HEK293T (cell line): ENCODE data around the gene FADD.

Experiments used
- CTCF ChIA-PET: fragments of 350-600 bp; formaldehyde crosslinking; extraction: SDS; loops from one replicate; lab custom pipeline; 2021; ENCODE audit warnings: antibody characterized with exemption, inconsistent platforms; lab: Yijun Ruan, JAX
- POLR2A ChIA-PET: fragments of 350-600 bp; formaldehyde crosslinking; extraction: SDS; loops from one replicate; lab custom pipeline; 2020; ENCODE audit warnings: antibody characterized with exemption, inconsistent platforms; lab: Yijun Ruan, JAX
- DNase-seq: peaks from one replicate; pipeline ENCODE4 v3.0.0; 2012; ENCODE audit warnings: mixed read lengths; ENCODE audit errors: extremely low spot score
- ARNT ChIP-seq: fragments of 450-650 bp; IDR thresholded peaks from 2 replicates; pipeline ENCODE4 v1.6.1; 2017; ENCODE audit warnings: mild to moderate bottlenecking
- BHLHE40 ChIP-seq: fragments of 450-650 bp; IDR thresholded peaks from 2 replicates; pipeline ENCODE4 v1.6.1; 2016; ENCODE audit warnings: mild to moderate bottlenecking, moderate library complexity, borderline replicate concordance
- CTBP1 ChIP-seq: fragments of 450-650 bp; IDR thresholded peaks from 2 replicates; pipeline ENCODE4 v1.6.1; 2016; ENCODE audit warnings: borderline replicate concordance
- ELF4 ChIP-seq: fragments of 450-650 bp; IDR thresholded peaks from 2 replicates; pipeline ENCODE4 v1.6.1; 2017; ENCODE audit warnings: antibody characterized with exemption
- FOXA1 ChIP-seq: fragments of 450-650 bp; IDR thresholded peaks from 2 replicates; pipeline ENCODE4 v1.6.1; 2016; ENCODE audit warnings: mild to moderate bottlenecking
- FOXK2 ChIP-seq: fragments of 450-650 bp; IDR thresholded peaks from 2 replicates; pipeline ENCODE4 v1.6.1; 2016; ENCODE audit warnings: mild to moderate bottlenecking
- FOXM1 ChIP-seq: fragments of 450-650 bp; IDR thresholded peaks from 2 replicates; pipeline ENCODE4 v1.6.1; 2017; ENCODE audit warnings: mild to moderate bottlenecking, borderline replicate concordance
- HDGF ChIP-seq: fragments of 450-650 bp; IDR thresholded peaks from 2 replicates; pipeline ENCODE4 v1.6.1; 2017; ENCODE audit warnings: antibody characterized with exemption, borderline replicate concordance
- L3MBTL2 ChIP-seq: fragments of 450-650 bp; conservative IDR thresholded peaks from 2 replicates; pipeline ENCODE4 v1.6.1; 2016; ENCODE audit warnings: mild to moderate bottlenecking
- LEF1 ChIP-seq: fragments of 450-650 bp; IDR thresholded peaks from 2 replicates; pipeline ENCODE4 v1.6.1; 2017; ENCODE audit warnings: mild to moderate bottlenecking, borderline replicate concordance
- NFRKB ChIP-seq: fragments of 450-650 bp; IDR thresholded peaks from 2 replicates; pipeline ENCODE4 v1.6.1; 2016; ENCODE audit warnings: mild to moderate bottlenecking, moderate library complexity
- SP1 ChIP-seq: fragments of 450-650 bp; IDR thresholded peaks from 2 replicates; pipeline ENCODE4 v1.6.1; 2017
- SUZ12 ChIP-seq: fragments of 450-650 bp; IDR thresholded peaks from 2 replicates; pipeline ENCODE4 v1.6.1; 2016; ENCODE audit warnings: mild to moderate bottlenecking
- TARDBP ChIP-seq: fragments of 450-650 bp; IDR thresholded peaks from 2 replicates; pipeline ENCODE4 v1.6.1; 2016
- ZNF384 ChIP-seq: fragments of 450-650 bp; IDR thresholded peaks from 2 replicates; pipeline ENCODE4 v1.6.1; 2016
- TF ChIP-seq, protein P1 (sequence below): fragments of 450-650 bp; IDR thresholded peaks from 2 replicates; pipeline ENCODE4 v1.6.1; 2016

Gene FADD

DNA sequence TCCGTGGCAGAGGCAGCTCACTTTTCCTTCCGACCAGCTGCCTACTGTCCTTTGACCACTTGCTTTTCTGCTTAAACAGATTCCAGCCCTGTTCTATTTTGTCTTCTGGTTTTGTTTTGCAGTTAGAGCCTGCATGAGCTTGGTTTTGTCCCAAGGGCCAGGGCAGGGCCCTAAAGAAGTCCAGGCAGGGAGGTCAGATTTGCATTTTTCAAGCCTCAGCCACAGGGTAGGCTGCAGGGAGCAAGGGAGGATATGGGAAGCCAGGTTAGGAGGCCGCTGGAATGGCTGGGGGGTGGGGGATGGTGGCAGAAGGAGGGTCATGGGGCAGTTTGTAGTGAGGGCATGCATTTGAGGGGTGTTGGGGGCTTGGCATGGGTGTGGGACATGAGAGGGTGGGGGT lies 23.1 kb downstream of the FADD start:
- ChIA-PET POLR2A (no interaction called here), CTCF (interaction anchor here (0.6 kb wide), 1 partner anchor 203 kb away, joined by 3 read pairs; no protein-coding TSS in a partner anchor)
- TF ChIP-seq FOXM1 (no peak), HDGF (no peak), ARNT (no peak), SUZ12 (no peak), LEF1 (no peak), FOXK2 (no peak), CTBP1 (no peak), SP1 (no peak), L3MBTL2 (no peak), FOXA1 (no peak), ZNF384 (no peak), NFRKB (no peak), ELF4 (no peak), BHLHE40 (no peak), TARDBP (no peak)
- TF ChIP-seq, protein P1, sequence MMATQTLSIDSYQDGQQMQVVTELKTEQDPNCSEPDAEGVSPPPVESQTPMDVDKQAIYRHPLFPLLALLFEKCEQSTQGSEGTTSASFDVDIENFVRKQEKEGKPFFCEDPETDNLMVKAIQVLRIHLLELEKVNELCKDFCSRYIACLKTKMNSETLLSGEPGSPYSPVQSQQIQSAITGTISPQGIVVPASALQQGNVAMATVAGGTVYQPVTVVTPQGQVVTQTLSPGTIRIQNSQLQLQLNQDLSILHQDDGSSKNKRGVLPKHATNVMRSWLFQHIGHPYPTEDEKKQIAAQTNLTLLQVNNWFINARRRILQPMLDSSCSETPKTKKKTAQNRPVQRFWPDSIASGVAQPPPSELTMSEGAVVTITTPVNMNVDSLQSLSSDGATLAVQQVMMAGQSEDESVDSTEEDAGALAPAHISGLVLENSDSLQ: no peak
- DNase-seq: no peak

DNA sequence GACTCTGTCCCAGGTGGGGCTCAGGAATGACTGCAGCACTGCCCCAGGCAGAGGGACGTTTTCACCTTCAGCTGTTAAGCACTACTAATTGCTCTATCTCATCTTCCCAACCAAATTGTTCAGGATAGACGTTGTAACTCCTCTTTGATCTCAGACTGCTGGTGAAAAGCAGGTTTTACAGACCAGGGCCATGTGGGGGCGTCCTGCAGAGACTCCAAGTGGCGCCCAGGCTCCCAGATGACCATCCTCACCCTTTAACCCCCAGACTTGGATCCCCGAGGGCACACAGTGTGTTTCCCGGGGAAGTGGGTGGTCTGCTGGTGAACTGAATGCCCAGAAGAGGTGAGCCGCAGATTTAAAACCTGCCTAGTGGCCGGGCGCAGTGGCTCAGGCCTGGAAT lies 23.9 kb downstream of the FADD start:
- TF ChIP-seq HDGF (no peak), ZNF384 (no peak), BHLHE40 (no peak), TARDBP (no peak), CTBP1 (no peak)
- DNase-seq: peak; percentile 53
- ChIA-PET CTCF (interaction anchor here (0.6 kb wide), 1 partner anchor 1974 kb away, joined by 5 read pairs; no protein-coding TSS in a partner anchor), POLR2A (no interaction called here)

DNA sequence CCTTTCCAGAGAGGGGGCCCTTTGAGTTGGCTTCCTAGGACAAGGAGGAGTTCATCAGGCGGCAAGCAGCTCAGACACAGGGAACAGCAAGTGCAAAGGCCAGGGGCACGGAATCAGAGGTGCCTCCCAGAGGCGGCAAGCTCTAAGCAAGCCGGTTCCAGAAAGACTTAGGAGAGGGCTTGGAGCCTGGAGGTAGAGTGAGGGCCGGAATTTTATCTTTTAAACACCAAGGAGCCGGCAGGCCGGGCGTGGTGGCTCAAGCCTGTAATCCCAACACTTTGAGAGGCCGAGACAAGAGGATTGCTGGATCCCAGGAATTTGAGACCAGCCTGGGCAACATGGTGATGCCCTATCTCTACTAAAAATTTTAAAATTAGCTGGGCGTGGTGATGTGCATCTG lies 26.6 kb downstream of the FADD start:
- DNase-seq: no peak
- ChIA-PET CTCF (no interaction called here), POLR2A (no interaction called here)
- TF ChIP-seq SP1: no peak
- TF ChIP-seq FOXM1: no peak
- no peak for TF ChIP-seq L3MBTL2
- no peak for TF ChIP-seq BHLHE40
- no peak for TF ChIP-seq TARDBP
- no peak for TF ChIP-seq FOXA1
- no peak for TF ChIP-seq SUZ12
- no peak for TF ChIP-seq ELF4
- no peak for TF ChIP-seq ZNF384
- TF ChIP-seq, protein P1: no peak
- TF ChIP-seq NFRKB: no peak
- TF ChIP-seq LEF1: no peak

DNA sequence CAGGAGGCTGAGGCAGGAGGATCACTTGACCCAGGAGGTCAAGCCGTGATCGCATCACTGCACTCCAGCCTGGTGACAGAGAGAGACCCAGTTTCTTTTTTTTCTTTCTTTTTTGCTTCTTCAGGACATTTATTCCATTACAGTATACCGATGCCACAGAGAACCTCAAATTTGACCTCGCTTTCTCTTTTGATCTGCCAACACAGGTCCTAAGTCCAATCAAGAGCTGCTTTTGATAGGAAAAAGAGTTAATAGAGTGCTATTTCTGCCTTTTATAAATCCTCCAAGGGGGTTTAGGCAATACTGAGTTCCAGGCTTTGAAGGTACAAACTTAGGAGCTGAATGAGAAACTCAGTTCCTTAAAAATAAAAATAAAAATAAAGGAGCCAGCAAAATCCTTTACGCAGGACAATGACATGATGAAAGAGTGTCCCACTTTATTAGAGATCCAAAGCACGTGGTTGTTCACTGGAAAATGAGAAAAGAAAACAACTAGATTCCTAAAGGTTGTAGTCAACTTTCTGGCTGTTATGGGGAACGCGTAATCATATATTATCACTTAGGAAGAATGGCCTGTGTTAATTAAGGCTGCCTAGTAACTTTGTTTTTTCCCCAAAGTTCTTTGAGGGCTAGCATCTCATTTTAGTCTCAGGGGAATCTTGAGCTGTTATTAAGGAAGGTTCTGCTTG lies 27.2 kb downstream of the FADD start:
- TF ChIP-seq FOXM1 (no peak), HDGF (no peak), FOXK2 (no peak)
- CTCF ChIA-PET: no interaction called here
- DNase-seq: no peak
- POLR2A ChIA-PET: interaction anchor here (1.5 kb wide), 1 partner anchor 41 kb away, joined by 3 read pairs; no protein-coding TSS in a partner anchor

DNA sequence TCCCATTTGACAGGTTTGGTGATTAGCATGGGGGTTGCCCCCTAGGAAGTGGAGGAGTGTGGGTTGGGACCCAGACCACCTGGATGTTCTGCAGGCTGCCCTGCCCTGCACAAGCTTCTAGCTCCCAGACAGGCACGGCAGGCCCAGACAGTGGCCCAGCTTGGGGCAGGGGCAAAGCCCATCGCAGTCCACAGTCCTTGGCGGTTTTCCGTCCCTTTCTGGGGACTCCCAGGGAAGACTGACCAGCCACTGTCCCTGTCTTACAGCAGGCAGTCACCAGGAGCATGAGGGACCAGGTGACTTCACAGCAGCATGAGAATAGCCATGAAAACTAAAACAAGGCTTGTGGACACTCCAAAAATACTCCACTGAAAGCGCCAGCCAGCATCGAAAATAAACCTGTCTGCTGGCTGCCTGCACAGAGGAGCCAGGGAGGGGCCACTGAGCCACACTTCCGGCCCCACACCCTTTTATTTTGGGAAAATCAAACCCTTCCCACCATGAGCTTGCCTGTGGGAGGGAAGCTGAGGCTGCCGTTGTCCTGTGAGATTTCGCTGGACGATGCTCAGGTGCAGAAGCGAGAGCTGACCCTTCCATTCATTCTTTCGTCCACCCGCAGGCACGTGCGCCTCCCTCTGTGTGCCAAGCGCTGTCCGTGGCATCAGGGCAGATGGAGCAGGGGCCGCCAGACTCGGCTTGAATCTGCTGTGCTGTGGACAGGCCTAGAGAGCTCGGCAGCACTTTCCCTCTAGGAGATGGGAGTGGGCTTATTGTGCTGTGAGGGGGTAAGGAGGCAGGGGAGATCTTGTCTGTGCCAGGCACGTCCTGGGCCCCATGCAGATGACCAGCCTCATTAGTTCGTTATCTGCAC lies 28.0 kb downstream of the FADD start:
- no peak for DNase-seq
- POLR2A ChIA-PET: interaction anchor here (1.5 kb wide), 1 partner anchor 40 kb away, joined by 3 read pairs; no protein-coding TSS in a partner anchor
- no peak for TF ChIP-seq ZNF384
- TF ChIP-seq TARDBP: no peak
- TF ChIP-seq FOXM1: no peak
- no peak for TF ChIP-seq ELF4
- TF ChIP-seq SP1: no peak
- no peak for TF ChIP-seq FOXK2
- TF ChIP-seq, protein P1: no peak
- TF ChIP-seq SUZ12: no peak
- TF ChIP-seq HDGF: no peak
- no peak for TF ChIP-seq LEF1
- TF ChIP-seq NFRKB: no peak
- TF ChIP-seq ARNT: no peak
- TF ChIP-seq L3MBTL2: no peak
- no peak for TF ChIP-seq FOXA1
- no peak for TF ChIP-seq BHLHE40
- no peak for TF ChIP-seq CTBP1
- CTCF ChIA-PET: no interaction called here

DNA sequence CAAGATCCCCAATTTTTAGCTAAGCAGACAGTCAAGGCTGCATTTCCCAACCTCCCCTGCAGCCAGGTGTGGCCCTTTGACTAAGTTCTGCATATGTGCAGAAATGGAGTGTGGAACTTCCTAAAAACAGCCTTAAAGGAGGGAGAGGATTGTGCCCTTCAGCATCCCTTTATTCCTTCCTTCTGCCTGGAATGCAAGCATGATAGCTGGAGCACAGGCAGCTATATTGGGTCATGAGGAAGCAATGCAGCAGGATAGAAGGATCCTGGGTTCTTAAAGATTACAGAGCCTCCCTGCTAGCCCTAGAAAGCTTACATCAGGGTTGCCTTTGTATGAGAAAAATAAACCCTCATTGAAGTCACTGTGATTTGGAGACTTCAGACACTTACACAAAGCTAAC lies 29.9 kb downstream of the FADD start:
- DNase-seq: no peak
- TF ChIP-seq CTBP1 (no peak), SUZ12 (no peak), SP1 (no peak), ARNT (no peak), NFRKB (no peak), FOXK2 (no peak), LEF1 (no peak), L3MBTL2 (no peak), TARDBP (no peak), ZNF384 (no peak), ELF4 (no peak), HDGF (no peak), FOXM1 (no peak)
- TF ChIP-seq, protein P1: no peak
- CTCF ChIA-PET: no interaction called here
- POLR2A ChIA-PET: no interaction called here
